ENCODE data around the gene ARF6. TPM values are rescaled to one million over a fixed set of nuclear protein-coding genes. Genes with fewer than 3 reads are reported as not detected.
"Not testable (repeated sequence)": the region's sequence is repeated elsewhere in the genome, so short reads cannot be mapped to it uniquely, and the experiment has no call there.

ARF6 gene
- total RNA-seq, 4 donors from 2014 or later, result 34.7 to 42.0 (median 35.7) TPM

GRCh38 chr14:49935526-49935925 is 42.6 kb downstream of the ARF6 start:
- peaks cover 0 to 3% (median 0%) of the 10 kb centered on the region in 4 donors for H3K4me1 ChIP-seq
- 95 to 99% methylated on average over 3 of the region's 3 CpGs for WGBS, 2 donors
- H3K27ac ChIP-seq, result no peak overlapping the region
- H3K9me3 ChIP-seq, result peaks cover 0 to 4% (median 0%) of the 10 kb centered on the region in 4 donors
- no peak overlapping the region for H3K4me3 ChIP-seq
- TF ChIP-seq EP300 (IDR thresholded peaks at IDR 0.05) (no peak), CTCF (IDR thresholded peaks at IDR 0.05) (no peak), POLR2A (IDR thresholded peaks at IDR 0.05) (no peak)
- DNase-seq (ENCODE audit: low spot score in 2 of 2), result no peak
- H3K27me3 ChIP-seq, result no peaks in the 10 kb centered on the region
- H3K36me3 ChIP-seq, result no peaks in the 10 kb centered on the region

DNA sequence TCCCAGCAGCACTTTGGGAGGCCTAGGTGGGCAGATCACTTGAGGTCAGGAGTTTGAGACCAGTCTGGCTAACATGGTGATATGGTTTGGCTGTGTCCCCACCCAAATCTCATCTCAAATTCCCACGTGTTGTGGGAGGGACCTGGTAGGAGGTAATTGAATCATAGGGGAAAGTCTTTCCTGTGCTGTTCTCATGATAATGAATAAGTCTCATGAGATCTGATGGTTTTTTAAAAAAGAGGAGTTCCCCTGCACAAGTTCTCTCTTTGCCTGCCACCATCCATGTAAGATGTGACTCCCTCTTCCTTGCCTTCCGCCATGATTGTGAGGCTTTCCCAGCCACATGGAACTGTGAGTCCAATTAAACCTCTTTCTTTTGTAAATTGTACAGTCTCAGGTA is 43.4 kb downstream of the ARF6 start:
- H3K27me3 ChIP-seq; H3K4me3 ChIP-seq; H3K36me3 ChIP-seq; H3K27ac ChIP-seq; H3K4me1 ChIP-seq; H3K9me3 ChIP-seq; DNase-seq (ENCODE audit: low spot score in 2 of 2): not testable (repeated sequence)
- 92 to 95% methylated on average over 2 of the region's 2 CpGs for WGBS, 2 donors

GRCh38 chr14:49936882-49937281 is 44.0 kb downstream of the ARF6 start:
- not testable (repeated sequence) for H3K4me1 ChIP-seq; H3K4me3 ChIP-seq; H3K27me3 ChIP-seq; H3K36me3 ChIP-seq; DNase-seq (ENCODE audit: low spot score in 2 of 2); H3K27ac ChIP-seq; H3K9me3 ChIP-seq
- WGBS, 2 donors, result 88 to 90% methylated on average over 5 of the region's 5 CpGs

DNA sequence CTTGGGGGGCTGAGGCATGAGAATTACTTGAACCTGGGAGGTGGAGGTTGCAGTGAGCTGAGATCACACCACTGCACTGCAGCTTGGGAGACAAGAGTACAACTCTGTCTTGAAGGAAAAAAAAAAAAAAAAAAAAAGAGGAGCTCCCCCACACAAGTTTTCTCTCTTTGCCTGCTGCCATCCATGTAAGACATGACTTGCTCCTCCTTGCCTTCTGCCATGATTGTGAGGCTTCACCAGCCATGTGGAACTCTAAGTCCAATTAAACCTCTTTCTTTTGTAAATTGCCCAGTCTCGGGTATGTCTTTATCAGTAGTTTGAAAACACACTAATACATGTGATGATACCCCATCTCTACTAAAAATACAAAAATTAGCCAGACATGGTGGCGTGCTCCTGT is 46.3 kb downstream of the ARF6 start:
- not testable (repeated sequence) for H3K4me1 ChIP-seq; DNase-seq (ENCODE audit: low spot score in 2 of 2); H3K36me3 ChIP-seq; H3K9me3 ChIP-seq; H3K27ac ChIP-seq; H3K27me3 ChIP-seq; H3K4me3 ChIP-seq
- WGBS, 2 donors, result 97 to 100% methylated on average over 2 of the region's 2 CpGs

DNA sequence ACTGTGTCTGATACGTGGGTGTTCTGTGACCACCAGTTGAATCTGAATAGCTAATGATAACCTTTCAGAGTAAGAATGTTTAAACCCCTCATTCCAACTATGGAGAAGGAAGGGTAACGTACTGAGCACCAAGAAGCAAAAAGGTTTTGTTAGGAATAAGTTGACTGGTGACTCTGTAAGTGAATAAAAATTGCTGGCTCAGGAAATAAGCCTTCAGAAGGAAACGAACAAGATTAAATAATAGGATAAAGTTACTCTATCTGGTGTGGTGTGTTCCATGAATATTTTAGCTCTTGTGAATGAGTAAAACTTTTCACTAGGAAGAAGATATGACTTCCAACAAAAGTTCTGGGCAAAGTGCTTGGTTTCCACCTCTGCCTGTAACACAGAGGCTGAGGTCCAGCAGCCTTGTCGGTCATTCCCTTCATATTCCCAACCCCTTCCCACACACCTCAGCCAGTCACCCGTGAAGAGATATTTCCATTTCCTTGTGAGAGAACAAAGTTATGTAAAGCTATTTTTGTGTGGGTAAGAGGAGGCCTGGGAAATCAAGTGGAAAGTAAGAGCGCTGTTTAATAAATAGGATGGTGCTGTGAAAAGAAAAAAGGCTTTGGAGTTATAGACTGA is 47.1 kb downstream of the ARF6 start:
- Histone ChIP-seq H3K27me3 (no peaks in the 10 kb centered on the region), H3K27ac (no peak overlapping the region), H3K36me3 (no peaks in the 10 kb centered on the region), H3K4me3 (no peak overlapping the region), H3K9me3 (peaks cover 0 to 4% (median 0%) of the 10 kb centered on the region in 4 donors), H3K4me1 (peaks cover 0 to 4% (median 1%) of the 10 kb centered on the region in 4 donors)
- no peak for TF ChIP-seq EP300 (IDR thresholded peaks at IDR 0.05)
- no peak for TF ChIP-seq CTCF (IDR thresholded peaks at IDR 0.05)
- TF ChIP-seq POLR2A (IDR thresholded peaks at IDR 0.05), result no peak
- DNase-seq (ENCODE audit: low spot score in 2 of 2), result no peak
- WGBS, 2 donors, result 61 to 67% methylated on average over 6 of the region's 6 CpGs

GRCh38 chr14:49940808-49941421 is 48.0 kb downstream of the ARF6 start:
- no peak for DNase-seq (ENCODE audit: low spot score in 2 of 2)
- Histone ChIP-seq H3K4me3 (no peak overlapping the region), H3K36me3 (no peaks in the 10 kb centered on the region), H3K9me3 (peaks cover 0 to 4% (median 0%) of the 10 kb centered on the region in 4 donors), H3K27ac (no peak overlapping the region), H3K4me1 (peaks cover 0 to 4% (median 1%) of the 10 kb centered on the region in 4 donors), H3K27me3 (no peaks in the 10 kb centered on the region)
- 54 to 66% methylated on average over 1 of the region's 1 CpG for WGBS, 2 donors
- TF ChIP-seq EP300 (IDR thresholded peaks at IDR 0.05) (no peak), POLR2A (IDR thresholded peaks at IDR 0.05) (no peak), CTCF (IDR thresholded peaks at IDR 0.05) (no peak)
